Hepatocyte (in vitro differentiated cells): ENCODE data around the gene CABYR. TPM values are rescaled to one million over a fixed set of nuclear protein-coding genes. Genes with fewer than 3 reads are reported as not detected.

Experiments used
- DNase-seq: peaks from one replicate; pipeline ENCODE4 v3.0.0-alpha.2; 2016; ENCODE audit warnings: low spot score
- H2AFZ ChIP-seq: fragments of 200-600 bp; sonication (generic); 2 replicates; pipeline ENCODE4 v1.6.0; 2016; ENCODE audit warnings: antibody characterized with exemption, mild to moderate bottlenecking
- H3K27ac ChIP-seq: fragments of 200-600 bp; sonication (generic); 2 replicates; pipeline ENCODE4 v1.5.1; 2016; ENCODE audit warnings: mild to moderate bottlenecking
- H3K27me3 ChIP-seq: fragments of 200-600 bp; sonication (generic); 2 replicates; pipeline ENCODE4 v1.6.1; 2016
- H3K36me3 ChIP-seq: fragments of 200-600 bp; sonication (generic); replicated peaks from 2 replicates; pipeline ENCODE4 v1.5.1; 2016; ENCODE audit warnings: low read depth; ENCODE audit not compliant: insufficient read depth
- H3K4me1 ChIP-seq: fragments of 200-600 bp; sonication (generic); 2 replicates; pipeline ENCODE4 v1.5.1; 2016; ENCODE audit warnings: mild to moderate bottlenecking, moderate library complexity; ENCODE audit not compliant: insufficient read depth
- H3K4me2 ChIP-seq: fragments of 200-600 bp; sonication (generic); 2 replicates; pipeline ENCODE4 v1.6.0; 2016
- H3K4me3 ChIP-seq: fragments of 200-600 bp; sonication (generic); 2 replicates; pipeline ENCODE4 v1.5.1; 2016; ENCODE audit warnings: mild to moderate bottlenecking
- H3K79me2 ChIP-seq: fragments of 200-600 bp; sonication (generic); 2 replicates; pipeline ENCODE4 v1.6.0; 2017; ENCODE audit warnings: mild to moderate bottlenecking
- H3K9me2 ChIP-seq: fragments of 200-600 bp; sonication (generic); replicated peaks from 2 replicates; pipeline ENCODE4 v1.6.0; 2017; ENCODE audit warnings: mild to moderate bottlenecking; ENCODE audit not compliant: insufficient read depth
- H3K9me3 ChIP-seq: fragments of 200-600 bp; sonication (generic); 2 replicates; pipeline ENCODE4 v1.5.1; 2016; ENCODE audit warnings: low read depth, mild to moderate bottlenecking
- H4K20me1 ChIP-seq: fragments of 200-600 bp; sonication (generic); 2 replicates; pipeline ENCODE4 v1.6.0; 2016; ENCODE audit warnings: mild to moderate bottlenecking; ENCODE audit not compliant: insufficient read depth, poor library complexity, severe bottlenecking
- CTCF ChIP-seq: fragments of 200-600 bp; sonication (generic); IDR thresholded peaks from 2 replicates; pipeline ENCODE4 v1.5.1; 2016; ENCODE audit warnings: antibody characterized with exemption, mild to moderate bottlenecking; ENCODE audit not compliant: poor library complexity
- EZH2 ChIP-seq: fragments of 200-600 bp; sonication (generic); IDR thresholded peaks from 2 replicates; pipeline ENCODE4 v1.6.1; 2016; ENCODE audit warnings: antibody characterized with exemption, mild to moderate bottlenecking, borderline replicate concordance
- EZH2phosphoT487 ChIP-seq: fragments of 200-600 bp; sonication (generic); IDR thresholded peaks from one replicate; pipeline ENCODE4 v1.6.1; 2018; ENCODE audit warnings: antibody characterized with exemption, mild to moderate bottlenecking, low read depth, moderate library complexity; ENCODE audit not compliant: unreplicated experiment, severe bottlenecking
- WGBS: methylation state at CpG from one replicate; pipeline ENCODE4 v1.1.6; 2016; ENCODE audit warnings: low lambda C conversion rate; ENCODE audit errors: missing lambda C conversion rate; 5-methylcytosine and 5-hydroxymethylcytosine counted together
- polyA plus RNA-seq: library from polyadenylated mRNA; unstranded; fragments of >200 nt; fragmentation: Nextera tagmentation; extraction: Ambion mirVana; gene quantifications from 2 replicates; pipeline ENCODE4 v1.2.1, GENCODE V29; 2016
- total RNA-seq: library from RNA; depleted of rRNA; stranded (reverse); fragments of >200 nt; gene quantifications from 2 replicates; pipeline ENCODE4 v1.2.3, GENCODE V29; 2014

The CABYR gene
- total and polyA plus RNA-seq, 2 experiments from 2014 or later, result 3.6 to 5.3 TPM

- WGBS, result 95% methylated on average over 4 of the region's 4 CpGs
- no peaks in the 10 kb centered on the region for H4K20me1 ChIP-seq
These were observed 18.2 kb upstream of the CABYR start for GRCh38 chr18:24120676-24121075.

GRCh38 chr18:24121625-24122024 lies 17.2 kb upstream of the CABYR start:
- Histone ChIP-seq H4K20me1 (no peaks in the 10 kb centered on the region), H3K79me2 (no peaks in the 10 kb centered on the region), H3K4me3 (no peak overlapping the region), H3K36me3 (no peaks in the 10 kb centered on the region), H3K4me1 (no peaks in the 10 kb centered on the region), H3K4me2 (no peak overlapping the region), H3K27ac (no peak overlapping the region), H3K27me3 (no peaks in the 10 kb centered on the region), H3K9me2 (no peaks in the 10 kb centered on the region), H2AFZ (no peak overlapping the region), H3K9me3 (no peaks in the 10 kb centered on the region)
- no peak for TF ChIP-seq EZH2phosphoT487
- TF ChIP-seq CTCF, result no peak
- no peak for TF ChIP-seq EZH2
- whole genome bisulfite sequencing, result 97% methylated on average over 2 of the region's 2 CpGs
- DNase-seq, result no peak

More at GRCh38 chr18:24120676-24121075, 18.2 kb upstream of the CABYR start:
- Histone ChIP-seq H3K4me2 (no peak overlapping the region), H3K9me2 (no peaks in the 10 kb centered on the region), H3K27ac (no peak overlapping the region), H3K4me3 (no peak overlapping the region), H3K79me2 (no peaks in the 10 kb centered on the region), H2AFZ (no peak overlapping the region), H3K9me3 (no peaks in the 10 kb centered on the region), H3K4me1 (no peaks in the 10 kb centered on the region), H3K27me3 (no peaks in the 10 kb centered on the region), H3K36me3 (no peaks in the 10 kb centered on the region)
- DNase-seq, result no peak
- no peak for TF ChIP-seq EZH2
- no peak for TF ChIP-seq CTCF
- TF ChIP-seq EZH2phosphoT487, result no peak

- WGBS, result 75% methylated on average over 3 of the region's 3 CpGs
- no peak overlapping the region for H2AFZ ChIP-seq
- H3K4me1 ChIP-seq, result no peaks in the 10 kb centered on the region
- H3K4me2 ChIP-seq, result no peak overlapping the region
- TF ChIP-seq CTCF, result no peak
- no peak for TF ChIP-seq EZH2phosphoT487
- no peak for TF ChIP-seq EZH2
- no peak for DNase-seq
- no peak overlapping the region for H3K4me3 ChIP-seq
- H3K79me2 ChIP-seq, result no peaks in the 10 kb centered on the region
- H3K9me3 ChIP-seq, result no peaks in the 10 kb centered on the region
- no peaks in the 10 kb centered on the region for H3K36me3 ChIP-seq
- no peaks in the 10 kb centered on the region for H3K27me3 ChIP-seq
- no peak overlapping the region for H3K27ac ChIP-seq
- no peaks in the 10 kb centered on the region for H4K20me1 ChIP-seq
- no peaks in the 10 kb centered on the region for H3K9me2 ChIP-seq
These were observed 12.5 kb upstream of the CABYR start for GRCh38 chr18:24126155-24126961.
